Hematopoietic multipotent progenitor cell treated with erythropoietin and hydrocortisone succinate and interleukin-3 and kit ligand, for 17 days (in vitro differentiated cells): Measurements from ENCODE around the gene STAT5A.
"Not testable (repeated sequence)": the region's sequence is repeated elsewhere in the genome, so short reads cannot be mapped to it uniquely, and the experiment has no call there.

Experiments
- DNase-seq: peaks from one replicate; pipeline ENCODE4 v3.0.0-alpha.2; 2015; ENCODE audit warnings: low spot score

STAT5A gene

GRCh38 chr17:42333053-42333452, 44.8 kb downstream of the STAT5A start:
- no peak for DNase-seq

GRCh38 chr17:42334677-42335076, 46.4 kb downstream of the STAT5A start:
- DNase-seq: no peak

GRCh38 chr17:42337442-42337841, 49.1 kb downstream of the STAT5A start:
- no peak for DNase-seq

- DNase-seq: no peak
These were observed 50.2 kb downstream of the STAT5A start for GRCh38 chr17:42338427-42338985.

- no peak for DNase-seq
These were observed 50.9 kb downstream of the STAT5A start for GRCh38 chr17:42339221-42339620.

- DNase-seq: no peak
These were observed 52.4 kb downstream of the STAT5A start for GRCh38 chr17:42340691-42341127.

- no peak for DNase-seq
These were observed 53.3 kb downstream of the STAT5A start for GRCh38 chr17:42341568-42341967.

- no peak for DNase-seq
These were observed 54.1 kb downstream of the STAT5A start for GRCh38 chr17:42342242-42343008.

- DNase-seq: no peak
These were observed 57.2 kb downstream of the STAT5A start for GRCh38 chr17:42345396-42346073.

- no peak for DNase-seq
These were observed 58.2 kb downstream of the STAT5A start for GRCh38 chr17:42346481-42346880.

- no peak for DNase-seq
These were observed 58.9 kb downstream of the STAT5A start for GRCh38 chr17:42347198-42347597.

- DNase-seq: no peak
These were observed 59.3 kb downstream of the STAT5A start for GRCh38 chr17:42347606-42348005.

GRCh38 chr17:42348104-42348503, 59.8 kb downstream of the STAT5A start:
- no peak for DNase-seq

- DNase-seq: no peak
These were observed 66.9 kb downstream of the STAT5A start for GRCh38 chr17:42354956-42355843.

GRCh38 chr17:42358434-42358833, 70.1 kb downstream of the STAT5A start:
- no peak for DNase-seq

GRCh38 chr17:42359133-42359532, 70.8 kb downstream of the STAT5A start:
- no peak for DNase-seq

- not testable (repeated sequence) for DNase-seq
These were observed 72.1 kb downstream of the STAT5A start for GRCh38 chr17:42360388-42360787.
